CD4-positive, alpha-beta T cell treated with Interferon gamma for 1 hour (primary cell): ENCODE measurements around the gene SCN3A.

Source experiments
- DNase-seq: peaks from one replicate; pipeline ENCODE4 v3.0.0-alpha.2; 2020

SCN3A gene

DNA sequence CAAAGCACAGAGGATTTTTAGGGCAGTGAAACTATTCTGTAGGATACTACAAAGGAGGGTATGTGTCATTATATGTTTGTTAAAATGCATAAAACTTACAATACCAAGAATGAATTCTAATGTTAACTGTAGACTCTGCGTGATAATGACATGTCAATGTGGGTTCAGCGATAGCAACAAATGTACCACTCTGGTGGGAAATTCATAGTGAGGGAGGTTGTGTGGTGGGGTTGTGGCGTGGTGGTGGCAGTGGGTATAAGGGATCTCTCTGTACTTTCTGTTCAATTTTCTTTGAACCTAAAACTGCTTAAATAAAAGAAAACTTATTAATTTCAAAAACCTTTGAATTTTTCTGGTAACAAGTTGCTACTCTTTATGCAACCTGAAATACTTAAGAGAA, 149.2 kb downstream of the SCN3A start:
- no peak for DNase-seq

DNA sequence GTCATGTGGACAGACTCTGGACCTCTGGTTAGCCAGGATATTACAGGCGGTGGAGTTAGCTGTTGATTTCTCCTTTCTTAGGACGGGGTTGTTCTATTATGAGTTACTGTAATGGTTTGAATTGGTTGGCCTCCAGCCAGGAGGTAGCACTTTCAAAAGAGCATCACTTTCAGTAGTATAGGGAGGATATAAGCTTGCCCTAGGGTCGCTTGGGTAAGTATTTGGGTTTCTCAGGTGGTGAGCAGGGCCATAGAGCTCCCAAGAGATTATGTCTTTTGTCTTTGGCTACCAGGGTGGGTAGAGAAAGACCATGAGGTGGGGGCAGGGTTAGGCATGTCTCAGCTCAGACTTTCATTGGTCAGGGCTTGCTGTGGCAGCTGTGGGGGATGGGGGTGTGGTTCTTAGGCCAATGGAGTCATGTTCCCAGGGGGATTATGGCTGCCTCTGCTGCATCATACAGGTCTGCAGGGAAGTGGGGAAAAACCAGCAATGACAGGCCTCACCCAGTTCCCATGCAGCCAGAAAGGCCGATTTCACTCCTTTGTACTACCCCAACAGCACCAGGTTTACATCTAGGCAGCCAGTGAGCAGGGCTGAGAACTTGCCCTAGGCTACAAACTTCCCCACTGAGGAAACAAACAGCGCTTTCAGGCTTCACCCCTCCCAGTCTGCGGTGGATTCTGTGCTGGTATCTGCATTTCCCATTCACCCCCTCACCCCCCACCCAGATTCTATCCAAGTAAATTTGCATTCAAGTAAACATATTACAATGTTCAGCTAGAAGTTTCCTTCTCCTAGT, 159.1 kb downstream of the SCN3A start:
- no peak for DNase-seq
